Measurements from ENCODE around the gene ZNF283. TPM values are rescaled to one million over a fixed set of nuclear protein-coding genes. Genes with fewer than 3 reads are reported as not detected.
"Not testable (repeated sequence)": the region's sequence is repeated elsewhere in the genome, so short reads cannot be mapped to it uniquely, and the experiment has no call there.

ZNF283 gene
- polyA plus RNA-seq, 3 donors, result 11.3 to 27.7 (median 22.3) TPM

DNA sequence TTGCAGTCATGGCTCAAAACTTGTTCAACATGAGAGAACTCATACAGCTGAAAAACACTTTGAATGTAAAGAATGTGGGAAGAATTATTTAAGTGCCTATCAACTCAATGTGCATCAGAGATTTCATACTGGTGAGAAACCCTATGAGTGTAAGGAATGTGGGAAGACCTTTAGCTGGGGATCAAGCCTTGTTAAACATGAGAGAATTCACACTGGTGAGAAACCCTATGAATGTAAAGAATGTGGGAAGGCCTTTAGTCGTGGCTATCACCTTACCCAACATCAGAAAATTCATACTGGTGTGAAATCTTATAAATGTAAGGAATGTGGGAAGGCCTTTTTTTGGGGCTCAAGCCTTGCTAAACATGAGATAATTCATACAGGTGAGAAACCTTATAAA lies 20.1 kb downstream of the ZNF283 start:
- DNase-seq, result no peak

DNA sequence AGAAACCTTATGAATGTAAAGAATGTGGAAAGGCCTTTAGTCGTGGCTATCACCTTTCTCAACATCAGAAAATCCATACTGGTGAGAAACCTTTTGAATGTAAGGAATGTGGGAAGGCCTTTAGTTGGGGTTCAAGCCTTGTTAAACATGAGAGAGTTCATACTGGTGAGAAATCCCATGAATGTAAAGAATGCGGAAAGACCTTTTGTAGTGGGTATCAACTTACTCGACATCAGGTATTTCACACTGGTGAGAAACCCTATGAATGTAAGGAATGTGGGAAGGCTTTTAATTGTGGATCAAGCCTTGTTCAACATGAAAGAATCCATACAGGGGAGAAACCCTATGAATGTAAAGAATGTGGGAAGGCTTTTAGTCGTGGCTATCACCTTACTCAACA lies 20.8 kb downstream of the ZNF283 start:
- no peak for DNase-seq

DNA sequence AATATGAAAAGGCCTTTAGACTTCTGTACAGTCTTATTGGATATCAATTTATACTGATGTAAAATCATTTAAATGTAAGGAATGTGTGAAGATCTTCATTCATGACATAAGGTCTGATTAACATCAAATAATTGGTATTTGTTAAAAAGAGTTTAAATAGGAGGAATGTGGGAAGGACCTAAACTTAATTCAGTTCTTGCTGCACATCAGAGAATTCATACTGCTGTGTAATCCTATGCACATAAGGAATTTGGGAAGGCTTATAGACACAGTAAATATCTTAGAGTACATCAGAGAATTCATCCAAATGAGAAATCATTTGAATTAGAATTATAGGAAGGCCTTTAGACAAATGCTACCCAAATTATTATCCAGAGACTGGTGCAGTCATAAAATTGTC lies 21.7 kb downstream of the ZNF283 start:
- no peak for DNase-seq

DNA sequence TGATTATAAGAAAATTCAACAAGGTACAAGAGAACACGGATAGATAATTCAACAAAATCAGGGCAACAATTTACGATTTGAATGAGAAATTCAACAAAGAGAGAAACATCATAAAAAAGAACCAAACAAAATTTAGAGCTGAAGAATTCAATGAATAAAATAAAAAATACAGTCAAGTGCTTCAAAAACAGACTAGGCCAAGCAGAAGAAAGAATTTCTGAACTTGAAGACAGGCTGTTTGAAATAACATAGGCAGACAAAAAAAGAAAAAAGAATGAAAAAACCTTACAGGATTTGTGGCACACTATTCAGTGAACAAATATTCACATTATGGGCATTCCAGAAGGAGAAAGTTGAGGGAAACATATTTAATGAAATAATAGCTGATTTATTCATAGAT lies 31.1 kb downstream of the ZNF283 start:
- DNase-seq, result no peak

DNA sequence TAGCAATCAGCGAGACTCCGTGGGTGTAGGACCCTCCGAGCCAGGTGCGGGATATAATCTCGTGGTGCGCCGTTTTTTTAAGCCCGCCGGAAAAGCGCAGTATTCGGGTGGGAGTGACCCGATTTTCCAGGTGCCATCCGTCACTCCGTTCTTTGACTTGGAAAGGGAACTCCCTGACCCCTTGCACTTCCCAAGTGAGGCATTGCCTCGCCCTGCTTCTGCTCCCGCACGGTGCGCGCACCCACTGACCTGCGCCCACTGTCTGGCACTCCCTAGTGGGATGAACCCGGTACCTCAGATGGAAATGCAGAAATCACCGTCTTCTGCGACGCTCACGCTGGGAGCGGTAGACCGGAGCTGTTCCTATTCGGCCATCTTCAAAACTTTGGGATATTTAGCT lies 39.8 kb downstream of the ZNF283 start:
- not testable (repeated sequence) for DNase-seq

DNA sequence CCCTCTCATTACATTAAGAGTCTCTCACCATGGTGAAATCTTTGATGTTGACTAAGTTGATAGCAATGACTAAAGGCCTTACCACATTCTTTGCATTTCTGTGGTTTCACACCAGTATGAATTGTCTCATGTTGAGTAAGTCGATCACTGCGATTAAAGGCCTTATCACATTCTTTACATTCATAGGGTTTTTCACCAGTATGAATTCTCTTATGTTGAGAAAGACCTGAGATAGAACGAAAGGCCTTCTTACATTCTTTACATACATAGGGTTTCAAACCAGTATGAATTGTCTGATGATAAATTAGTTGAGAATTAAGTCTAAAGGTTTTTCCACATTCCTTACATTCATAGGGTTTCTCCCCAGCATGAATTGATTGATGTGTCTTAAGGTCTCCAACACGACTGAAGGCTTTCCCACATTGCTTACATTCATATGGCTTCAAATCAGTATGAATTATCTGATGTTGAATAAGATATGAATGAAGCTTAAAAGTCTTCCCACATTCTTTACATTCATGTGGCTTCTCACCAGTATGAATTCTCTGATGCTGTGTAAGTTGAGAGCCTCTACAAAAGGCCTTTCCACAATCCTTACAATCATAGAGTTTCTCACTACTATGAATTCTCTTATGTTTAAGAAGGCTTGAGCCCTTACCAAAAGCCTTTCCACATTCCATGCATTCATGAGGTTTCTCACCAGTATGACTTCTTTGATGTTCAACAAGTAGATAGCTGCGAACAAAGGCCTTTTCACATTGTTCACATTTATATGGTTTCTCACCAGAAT lies 45.6 kb downstream of the ZNF283 start:
- DNase-seq, result no peak

DNA sequence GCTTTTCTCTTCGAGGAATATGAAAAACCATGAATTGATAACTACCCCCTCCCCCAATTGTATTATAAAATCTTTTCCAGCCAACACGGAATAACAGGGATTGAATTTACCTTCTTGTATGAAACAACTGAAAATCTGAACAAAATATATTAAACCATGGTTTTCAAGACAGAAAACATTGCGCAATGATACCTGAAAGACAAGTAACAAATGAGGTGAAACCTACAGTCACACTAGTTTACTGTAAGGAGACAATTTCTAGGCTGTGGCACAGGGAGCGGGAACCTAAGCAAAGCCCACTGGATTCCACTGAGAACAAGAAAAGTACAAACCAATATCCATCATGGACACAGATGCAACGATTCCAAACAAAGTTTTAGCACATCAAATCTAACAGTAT lies 53.4 kb downstream of the ZNF283 start:
- DNase-seq, result no peak

DNA sequence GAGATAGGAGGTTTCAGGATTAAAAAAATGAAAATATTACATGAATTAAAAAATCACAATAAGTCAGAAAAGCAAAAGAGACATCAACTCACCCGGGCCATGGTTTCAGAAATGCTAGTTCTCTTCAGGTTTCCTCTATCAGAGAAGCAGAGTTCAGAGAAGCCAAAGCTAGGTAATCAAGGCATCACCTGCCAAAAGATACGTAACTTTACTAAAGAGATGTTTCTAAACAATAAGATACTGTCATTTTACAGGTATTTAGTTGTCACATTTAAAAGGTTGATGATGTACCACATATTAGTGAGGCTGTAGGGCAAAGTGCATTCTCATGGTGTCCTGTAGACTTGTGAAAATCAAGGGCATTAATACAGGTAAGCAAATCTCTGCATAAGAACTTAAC lies 56.7 kb downstream of the ZNF283 start, which contains the start of gene ZNF404:
TSS of gene ZNF404 (minus strand) at position 101 of the 400 bp plus-strand sequence.
- no peak for DNase-seq

DNA sequence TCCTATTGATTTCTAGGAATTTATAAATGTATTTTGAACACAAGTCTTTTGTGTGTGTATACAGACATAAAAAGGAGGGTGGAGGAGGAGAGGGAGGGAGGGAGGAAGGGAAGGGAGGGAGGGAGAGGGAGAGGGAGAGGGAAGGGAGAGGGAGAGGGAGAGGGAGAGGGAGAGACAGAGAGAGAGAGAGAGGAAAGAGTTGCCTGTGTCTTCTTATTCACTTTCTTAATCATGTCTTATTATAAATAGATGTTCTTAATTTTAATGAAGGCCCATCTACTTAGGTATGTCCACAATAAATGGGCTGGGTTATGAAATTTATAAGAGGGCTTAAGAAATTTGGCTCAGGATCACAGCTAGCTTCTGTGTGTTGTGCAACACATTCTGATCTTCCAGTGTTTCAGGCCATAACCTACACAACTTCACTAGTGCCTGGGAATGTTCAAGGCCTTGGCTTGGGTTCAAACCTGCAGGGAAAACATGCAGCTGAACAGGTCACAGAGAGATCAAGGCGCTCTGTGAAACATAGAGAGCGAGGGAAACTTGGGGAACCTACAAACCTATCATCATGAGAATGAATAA lies 68.7 kb downstream of the ZNF283 start:
- DNase-seq, result no peak

Other genes starting within 250 kb of the ZNF283 start
- 10 to 100 TPM; 12.1 to 21.0 (median 18.3) TPM for gene IRGQ, start 231.2 kb upstream of the ZNF283 start, polyA plus RNA-seq (ENCODE audit: insufficient read length in 3 of 3)
- gene ZNF576, start 230.7 kb upstream of the ZNF283 start, polyA plus RNA-seq (ENCODE audit: insufficient read length in 3 of 3), result 10 to 100 TPM; 11.1 to 13.8 (median 12.7) TPM
- 1 to 10 TPM in 2 of 3 donors, under 1 TPM in 1; 0.48 to 2.5 (median 1.8) TPM for gene SRRM5, start 215.2 kb upstream of the ZNF283 start, polyA plus RNA-seq (ENCODE audit: insufficient read length in 3 of 3)
- gene ZNF428, start 207.7 kb upstream of the ZNF283 start, polyA plus RNA-seq (ENCODE audit: insufficient read length in 3 of 3), result 100 to 1,000 TPM; 107 to 138 (median 127) TPM
- 10 to 100 TPM; 55.2 to 64.2 (median 61.2) TPM for gene CADM4, start 187.5 kb upstream of the ZNF283 start, polyA plus RNA-seq (ENCODE audit: insufficient read length in 3 of 3)
- gene PLAUR, start 157.2 kb upstream of the ZNF283 start, polyA plus RNA-seq (ENCODE audit: insufficient read length in 3 of 3), result 10 to 100 TPM in 1 of 3 donors, 1 to 10 TPM in 2; 8.5 to 10.1 (median 9.8) TPM
- not detected for gene IRGC, start 111.2 kb upstream of the ZNF283 start, polyA plus RNA-seq (ENCODE audit: insufficient read length in 3 of 3)
- gene SMG9, start 72.4 kb upstream of the ZNF283 start, polyA plus RNA-seq (ENCODE audit: insufficient read length in 3 of 3), result 10 to 100 TPM; 53.0 to 62.8 (median 57.0) TPM
- 1 to 10 TPM; 1.7 to 2.3 (median 1.7) TPM for gene KCNN4, start 46.3 kb upstream of the ZNF283 start, polyA plus RNA-seq (ENCODE audit: insufficient read length in 3 of 3)
- under 1 TPM; 0.53 to 0.56 (median 0.55) TPM for gene LYPD5, start 24.9 kb upstream of the ZNF283 start, polyA plus RNA-seq (ENCODE audit: insufficient read length in 3 of 3)
- 10 to 100 TPM; 10.2 to 19.5 (median 14.5) TPM for gene ZNF404, start 56.6 kb downstream of the ZNF283 start, polyA plus RNA-seq (ENCODE audit: insufficient read length in 3 of 3)
- 10 to 100 TPM; 25.5 to 32.2 (median 30.1) TPM for gene ZNF45, start 108.0 kb downstream of the ZNF283 start, polyA plus RNA-seq (ENCODE audit: insufficient read length in 3 of 3)
- gene ZNF221, start 123.9 kb downstream of the ZNF283 start, polyA plus RNA-seq (ENCODE audit: insufficient read length in 3 of 3), result 1 to 10 TPM; 6.0 to 9.0 (median 8.0) TPM
- 10 to 100 TPM; 13.1 to 15.9 (median 14.5) TPM for gene ZNF155, start 156.9 kb downstream of the ZNF283 start, polyA plus RNA-seq (ENCODE audit: insufficient read length in 3 of 3)
- gene ZNF230, start 175.6 kb downstream of the ZNF283 start, polyA plus RNA-seq (ENCODE audit: insufficient read length in 3 of 3), result 1 to 10 TPM; 5.4 to 7.9 (median 7.8) TPM
- 10 to 100 TPM in 2 of 3 donors, 1 to 10 TPM in 1; 9.3 to 12.2 (median 10.3) TPM for gene ZNF222, start 198.1 kb downstream of the ZNF283 start, polyA plus RNA-seq (ENCODE audit: insufficient read length in 3 of 3)
- 10 to 100 TPM; 11.2 to 16.0 (median 12.6) TPM for gene ZNF223, start 224.7 kb downstream of the ZNF283 start, polyA plus RNA-seq (ENCODE audit: insufficient read length in 3 of 3)
- gene ZNF284, start 244.8 kb downstream of the ZNF283 start, polyA plus RNA-seq (ENCODE audit: insufficient read length in 3 of 3), result 1 to 10 TPM; 2.7 to 6.0 (median 4.1) TPM